Measurements from ENCODE around the gene KDELR3.
"Not testable (repeated sequence)": the region's sequence is repeated elsewhere in the genome, so short reads cannot be mapped to it uniquely, and the experiment has no call there.

KDELR3 gene

GRCh38 chr22:38456841-38457699, 10.8 kb upstream of the KDELR3 start:
- DNase-seq: no peak

- no peak for DNase-seq
These were observed 7.5 kb upstream of the KDELR3 start for GRCh38 chr22:38460426-38460840.

GRCh38 chr22:38461057-38461413, 6.9 kb upstream of the KDELR3 start:
- peak; percentile 47 for DNase-seq

GRCh38 chr22:38461414-38462081, 6.3 kb upstream of the KDELR3 start:
- DNase-seq: peak; percentile 84

- no peak for DNase-seq
These were observed 4.7 kb upstream of the KDELR3 start for GRCh38 chr22:38462960-38463784.

GRCh38 chr22:38464992-38465672, 2.8 kb upstream of the KDELR3 start:
- no peak for DNase-seq

GRCh38 chr22:38465673-38466490, 2.0 kb upstream of the KDELR3 start:
- DNase-seq: no peak

- no peak for DNase-seq
These were observed 425 bp upstream of the KDELR3 start for GRCh38 chr22:38467438-38467903.

GRCh38 chr22:38468443-38469305, 778 bp downstream of the KDELR3 start:
- peak; percentile 53 for DNase-seq

GRCh38 chr22:38469306-38469781, 1.4 kb downstream of the KDELR3 start:
- no peak for DNase-seq

- not testable (repeated sequence) for DNase-seq
These were observed 2.3 kb downstream of the KDELR3 start for GRCh38 chr22:38470179-38470578.

- no peak for DNase-seq
These were observed 3.3 kb downstream of the KDELR3 start for GRCh38 chr22:38471237-38471636.

GRCh38 chr22:38474003-38474607, 6.2 kb downstream of the KDELR3 start:
- DNase-seq: no peak

- DNase-seq: no peak
These were observed 9.7 kb downstream of the KDELR3 start for GRCh38 chr22:38477585-38477984.

GRCh38 chr22:38479096-38479837, 11.4 kb downstream of the KDELR3 start:
- DNase-seq: no peak

GRCh38 chr22:38481162-38481870, 13.4 kb downstream of the KDELR3 start:
- DNase-seq: no peak

GRCh38 chr22:38481871-38482332, 14.0 kb downstream of the KDELR3 start:
- DNase-seq: no peak

- no peak for DNase-seq
These were observed 14.9 kb downstream of the KDELR3 start for GRCh38 chr22:38482662-38483308.

All from left hindlimb (tissue), 1 donor.